ENCODE results near the gene AMT.

AMT gene

DNA sequence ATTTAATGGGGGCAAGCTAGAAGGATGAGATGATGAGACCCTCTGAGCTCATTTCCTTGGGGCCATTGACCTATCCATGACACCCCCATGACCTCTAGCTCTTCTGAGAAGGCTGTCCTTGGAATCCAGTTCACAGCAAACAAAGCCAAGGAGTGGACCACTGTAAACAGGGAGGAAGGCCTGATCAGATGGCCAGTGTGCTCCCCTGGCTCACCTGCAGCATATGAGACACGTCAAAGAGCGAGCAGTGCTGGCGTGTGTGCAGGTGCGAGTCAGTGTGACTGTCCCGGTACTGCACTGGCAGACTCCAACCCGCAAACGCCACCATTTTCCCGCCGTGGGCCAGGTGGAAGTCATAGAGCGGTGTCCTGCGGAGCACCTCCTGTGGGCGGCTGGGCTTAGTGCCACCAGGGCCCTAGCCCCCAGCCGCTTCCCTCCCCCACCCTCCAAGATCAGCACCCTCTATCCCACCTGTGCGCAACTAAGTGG is 339 bp downstream of the AMT start:
- Histone ChIP-seq H3K27ac (ENCODE audit: low read length) (no peak overlapping the region), H3K9me3 (ENCODE audit: control insufficient read depth, insufficient read depth, low read length) (no peaks in the 10 kb centered on the region), H3K36me3 (ENCODE audit: control insufficient read depth, insufficient read depth, low read length) (no peaks in the 10 kb centered on the region), H3K27me3 (ENCODE audit: control insufficient read depth, insufficient read depth, low read length) (no peaks in the 10 kb centered on the region), H3K4me1 (ENCODE audit: control insufficient read depth, insufficient read depth, low read length) (peaks cover 3% of the 10 kb centered on the region; the same call in 1 of the 2 replicates), H3K4me3 (ENCODE audit: low read length) (peak overlapping the region; percentile 47; the same call in 1 of the 2 replicates)
- no peak for DNase-seq (ENCODE audit: low read depth, low spot score)
- WGBS (ENCODE audit: insufficient coverage, insufficient read length): no CpG with 5 or more reads among the region's 14 CpGs

DNA sequence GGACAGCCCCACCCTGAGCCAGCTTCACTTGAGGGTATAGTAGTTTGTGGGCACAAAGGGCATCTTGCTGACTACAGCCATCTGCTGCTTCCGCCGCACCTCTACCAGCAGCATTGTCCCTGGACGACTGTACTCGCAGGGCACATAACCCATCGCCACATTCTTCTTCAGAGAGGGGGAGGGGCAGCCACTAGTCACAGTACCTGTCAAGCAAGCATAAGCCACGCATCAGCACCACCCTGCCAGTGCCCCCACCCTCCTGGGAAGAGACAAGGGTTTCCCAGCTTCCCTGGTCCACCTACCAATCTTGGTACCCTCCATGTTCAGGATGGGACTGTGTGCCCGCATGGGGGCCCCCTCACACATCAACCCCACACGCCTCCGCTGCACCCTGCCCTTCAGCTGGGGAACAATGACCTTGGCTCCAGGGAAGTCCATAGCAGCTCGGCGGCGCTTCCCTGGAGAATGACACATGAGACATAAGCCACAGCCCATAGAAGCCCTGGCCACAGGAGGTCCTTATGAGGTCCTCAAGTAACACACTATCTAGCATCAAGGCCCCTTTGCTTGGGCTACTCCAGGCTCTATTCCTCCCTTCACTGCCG is 4.7 kb downstream of the AMT start:
- no peaks in the 10 kb centered on the region for H3K27me3 ChIP-seq (ENCODE audit: control insufficient read depth, insufficient read depth, low read length)
- no peak overlapping the region for H3K27ac ChIP-seq (ENCODE audit: low read length)

DNA sequence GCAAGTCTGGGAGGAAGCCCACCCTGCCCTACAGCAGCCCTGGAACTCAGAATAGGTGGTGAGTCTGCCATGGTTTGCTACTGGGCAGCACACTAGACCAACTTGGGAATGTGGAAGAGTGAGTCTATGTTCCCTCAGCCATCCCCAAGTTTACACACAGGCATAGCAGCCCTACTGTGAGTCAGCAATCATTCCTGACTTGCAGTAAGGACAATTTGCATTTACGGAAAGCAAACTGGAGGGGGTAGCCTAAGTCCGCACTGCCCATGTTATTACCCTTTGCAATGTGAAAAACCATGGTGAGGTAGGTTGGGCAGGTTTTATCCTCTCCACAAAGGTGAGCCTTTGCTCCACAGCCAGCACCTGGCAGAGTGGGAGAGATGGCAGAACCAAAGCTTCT is 5.4 kb downstream of the AMT start:
- WGBS (ENCODE audit: insufficient coverage, insufficient read length): no CpG with 5 or more reads among the region's 2 CpGs
- Histone ChIP-seq H3K9me3 (ENCODE audit: control insufficient read depth, insufficient read depth, low read length) (no peaks in the 10 kb centered on the region), H3K4me1 (ENCODE audit: control insufficient read depth, insufficient read depth, low read length) (no peaks in the 10 kb centered on the region), H3K4me3 (ENCODE audit: low read length) (no peak overlapping the region), H3K36me3 (ENCODE audit: control insufficient read depth, insufficient read depth, low read length) (no peaks in the 10 kb centered on the region), H3K27ac (ENCODE audit: low read length) (no peak overlapping the region), H3K27me3 (ENCODE audit: control insufficient read depth, insufficient read depth, low read length) (no peaks in the 10 kb centered on the region)
- DNase-seq (ENCODE audit: low read depth, low spot score): no peak

More for the DNA sequence above, 4.7 kb downstream of the AMT start:
- WGBS (ENCODE audit: insufficient coverage, insufficient read length): no CpG with 5 or more reads among the region's 13 CpGs
- Histone ChIP-seq H3K36me3 (ENCODE audit: control insufficient read depth, insufficient read depth, low read length) (no peaks in the 10 kb centered on the region), H3K4me1 (ENCODE audit: control insufficient read depth, insufficient read depth, low read length) (no peaks in the 10 kb centered on the region; the same call in 1 of the 2 replicates), H3K9me3 (ENCODE audit: control insufficient read depth, insufficient read depth, low read length) (no peaks in the 10 kb centered on the region), H3K4me3 (ENCODE audit: low read length) (no peak overlapping the region)
- no peak for DNase-seq (ENCODE audit: low read depth, low spot score)

DNA sequence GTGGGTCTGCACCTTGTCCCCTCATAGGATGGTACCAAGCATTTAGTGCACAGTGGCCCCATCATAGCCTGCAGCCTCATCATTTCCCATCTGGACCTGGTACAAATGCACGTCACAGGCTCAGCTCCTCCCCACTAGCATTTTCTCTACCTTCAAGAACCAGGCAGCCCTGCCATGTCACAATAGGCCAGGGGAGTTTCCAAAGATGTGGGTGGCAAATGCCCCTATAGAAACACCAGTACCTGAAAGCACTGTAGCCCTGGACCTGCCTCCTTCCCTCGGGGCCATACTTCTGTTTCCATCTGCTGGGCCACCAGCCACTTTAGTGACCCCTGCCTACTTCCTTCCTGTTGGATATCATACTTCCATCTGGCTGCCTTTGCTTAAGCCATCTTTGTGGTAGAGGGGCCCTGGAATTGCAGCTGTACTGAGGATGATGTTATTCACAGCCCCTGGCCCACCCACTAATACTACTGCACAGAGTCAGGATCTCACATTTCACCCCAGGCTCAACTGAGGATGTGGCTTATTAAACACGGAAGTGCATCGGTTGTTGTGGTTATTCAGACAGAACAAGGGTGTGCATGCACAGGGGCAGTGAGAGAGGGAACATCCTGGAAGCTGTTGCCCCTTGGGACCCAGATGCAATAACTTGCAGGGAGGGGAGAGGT is 6.2 kb downstream of the AMT start:
- Histone ChIP-seq H3K4me3 (ENCODE audit: low read length) (no peak overlapping the region), H3K27me3 (ENCODE audit: control insufficient read depth, insufficient read depth, low read length) (no peaks in the 10 kb centered on the region), H3K9me3 (ENCODE audit: control insufficient read depth, insufficient read depth, low read length) (no peaks in the 10 kb centered on the region), H3K27ac (ENCODE audit: low read length) (no peak overlapping the region), H3K4me1 (ENCODE audit: control insufficient read depth, insufficient read depth, low read length) (no peaks in the 10 kb centered on the region), H3K36me3 (ENCODE audit: control insufficient read depth, insufficient read depth, low read length) (no peaks in the 10 kb centered on the region)
- WGBS (ENCODE audit: insufficient coverage, insufficient read length): no CpG with 5 or more reads among the region's 4 CpGs
- no peak for DNase-seq (ENCODE audit: low read depth, low spot score)

DNA sequence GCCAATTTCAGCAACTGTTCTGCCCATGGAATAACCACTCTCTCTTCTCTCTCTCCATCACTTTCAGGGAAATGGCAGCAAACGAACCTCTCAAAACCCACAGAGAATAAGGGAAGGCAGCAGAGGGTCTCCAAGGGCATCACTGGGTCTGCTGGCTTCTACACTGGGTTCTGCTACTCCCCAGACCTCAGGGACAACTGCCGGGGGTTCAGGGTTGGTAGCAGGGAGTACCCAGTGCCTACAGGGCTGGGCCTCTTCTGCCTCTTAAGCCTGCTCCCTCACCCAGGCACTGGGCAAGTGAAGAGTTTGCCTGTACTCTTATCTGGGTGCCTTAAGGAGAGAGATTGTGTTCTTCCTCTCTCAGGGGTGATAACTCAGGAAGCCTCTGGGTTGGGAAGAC is 7.5 kb downstream of the AMT start:
- no peaks in the 10 kb centered on the region for H3K27me3 ChIP-seq (ENCODE audit: control insufficient read depth, insufficient read depth, low read length)
- H3K27ac ChIP-seq (ENCODE audit: low read length): no peak overlapping the region
- DNase-seq (ENCODE audit: low read depth, low spot score): no peak
- no peaks in the 10 kb centered on the region for H3K4me1 ChIP-seq (ENCODE audit: control insufficient read depth, insufficient read depth, low read length)
- WGBS (ENCODE audit: insufficient coverage, insufficient read length): no CpG with 5 or more reads among the region's 2 CpGs
- no peaks in the 10 kb centered on the region for H3K9me3 ChIP-seq (ENCODE audit: control insufficient read depth, insufficient read depth, low read length)
- H3K36me3 ChIP-seq (ENCODE audit: control insufficient read depth, insufficient read depth, low read length): no peaks in the 10 kb centered on the region
- no peak overlapping the region for H3K4me3 ChIP-seq (ENCODE audit: low read length)

DNA sequence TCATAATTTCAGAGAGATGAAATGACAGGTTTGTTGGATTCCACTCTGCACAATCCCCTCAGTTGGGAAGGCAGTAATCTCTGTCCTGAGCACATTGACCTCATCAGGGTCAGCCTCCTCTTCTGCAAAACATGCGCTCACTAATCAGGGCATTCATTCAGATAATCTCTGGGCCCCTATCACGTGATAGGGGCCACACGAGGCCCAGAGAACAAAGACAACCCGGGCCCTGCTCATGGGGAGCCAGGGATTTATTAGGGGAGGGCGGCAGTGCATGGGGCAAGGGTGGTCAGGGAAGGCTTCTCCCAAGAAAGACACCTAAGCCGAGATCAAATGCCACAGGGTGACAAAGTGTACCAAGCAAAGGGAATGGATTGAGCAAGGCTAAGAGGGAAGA is 8.9 kb downstream of the AMT start:
- Histone ChIP-seq H3K9me3 (ENCODE audit: control insufficient read depth, insufficient read depth, low read length) (no peaks in the 10 kb centered on the region), H3K27ac (ENCODE audit: low read length) (no peak overlapping the region), H3K36me3 (ENCODE audit: control insufficient read depth, insufficient read depth, low read length) (no peaks in the 10 kb centered on the region), H3K4me1 (ENCODE audit: control insufficient read depth, insufficient read depth, low read length) (no peaks in the 10 kb centered on the region), H3K27me3 (ENCODE audit: control insufficient read depth, insufficient read depth, low read length) (no peaks in the 10 kb centered on the region), H3K4me3 (ENCODE audit: low read length) (no peak overlapping the region)
- WGBS (ENCODE audit: insufficient coverage, insufficient read length): no CpG with 5 or more reads among the region's 6 CpGs
- DNase-seq (ENCODE audit: low read depth, low spot score): no peak

DNA sequence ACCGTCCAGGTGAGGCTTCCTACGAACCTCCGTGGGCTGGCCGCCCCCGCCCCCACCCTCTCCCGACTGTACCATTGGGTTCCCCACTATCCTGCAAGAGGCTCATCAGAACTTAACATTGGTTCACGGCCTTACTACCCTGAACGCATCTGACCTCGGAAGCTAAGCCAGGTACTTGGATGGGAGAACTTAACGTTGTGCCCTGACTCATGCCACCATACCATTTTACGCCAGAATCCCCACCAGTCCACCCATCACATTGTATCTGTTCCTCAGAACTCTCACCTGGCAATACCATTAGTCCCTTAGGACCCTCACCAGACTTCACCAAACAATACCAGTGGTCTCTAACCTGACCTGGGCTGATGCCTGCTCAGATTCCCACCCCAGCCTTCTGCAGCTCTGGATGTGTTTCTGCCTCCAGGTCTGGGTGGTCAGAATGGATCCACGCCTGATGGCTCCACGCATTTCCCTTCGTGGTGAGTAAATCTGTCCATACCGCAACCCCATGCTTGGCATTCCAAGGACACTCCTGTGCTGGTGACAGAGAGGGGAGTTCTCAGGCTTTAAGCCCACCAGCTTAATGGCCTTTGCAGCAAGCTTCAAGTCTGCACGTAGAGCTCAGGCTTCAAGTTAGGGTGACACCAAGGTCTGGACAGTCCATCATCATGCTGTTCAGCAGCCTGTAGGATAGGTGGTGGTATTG is 9.5 kb downstream of the AMT start:
- Histone ChIP-seq H3K4me1 (ENCODE audit: control insufficient read depth, insufficient read depth, low read length) (no peaks in the 10 kb centered on the region), H3K9me3 (ENCODE audit: control insufficient read depth, insufficient read depth, low read length) (no peaks in the 10 kb centered on the region)

DNA sequence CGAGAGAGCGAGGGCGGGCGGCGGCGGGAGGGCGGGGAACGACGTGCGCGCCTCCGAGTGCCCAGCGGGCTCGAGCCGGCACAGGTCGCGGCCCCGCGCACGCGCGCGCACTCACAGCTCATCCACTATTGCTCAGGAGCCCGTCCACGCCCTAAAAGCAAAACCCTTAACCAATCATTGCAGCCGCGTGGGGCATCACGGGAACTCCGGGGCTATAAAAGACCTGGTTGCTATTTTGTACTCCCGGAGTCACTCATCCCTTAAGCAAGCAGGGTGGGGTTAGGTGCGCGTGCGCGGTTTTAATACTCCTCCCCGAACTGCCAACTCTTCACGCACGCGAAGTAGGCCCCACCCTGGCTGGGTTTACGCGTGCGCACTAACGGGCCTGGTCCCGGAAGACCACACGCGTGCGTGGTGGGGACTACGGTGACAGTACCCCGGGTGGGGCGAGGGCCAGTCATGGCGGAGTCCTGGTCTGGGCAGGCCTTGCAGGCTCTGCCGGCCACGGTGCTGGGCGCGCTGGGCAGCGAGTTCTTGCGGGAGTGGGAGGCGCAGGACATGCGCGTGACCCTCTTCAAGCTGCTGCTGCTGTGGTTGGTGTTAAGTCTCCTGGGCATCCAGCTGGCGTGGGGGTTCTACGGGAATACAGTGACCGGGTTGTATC is 10.2 kb downstream of the AMT start, which contains the start of the genes RHOA and TCTA:
RHOA (minus strand) TSS at position 9 of the 664 bp plus-strand sequence. CDS start 36,387 bp downstream, outside the sequence.
TCTA (plus strand) TSS at position 456 of the 664 bp plus-strand sequence; CDS start at position 460, 4 bp downstream.
- Histone ChIP-seq H3K36me3 (ENCODE audit: control insufficient read depth, insufficient read depth, low read length) (no peaks in the 10 kb centered on the region), H3K27me3 (ENCODE audit: control insufficient read depth, insufficient read depth, low read length) (no peaks in the 10 kb centered on the region), H3K9me3 (ENCODE audit: control insufficient read depth, insufficient read depth, low read length) (no peaks in the 10 kb centered on the region), H3K4me1 (ENCODE audit: control insufficient read depth, insufficient read depth, low read length) (no peaks in the 10 kb centered on the region), H3K4me3 (ENCODE audit: low read length) (peak within 1 kb of the TSS; percentile 100), H3K27ac (ENCODE audit: low read length) (no peak within 1 kb of the TSS)
- DNase-seq (ENCODE audit: low read depth, low spot score): peak; percentile 98
- no CpG with 5 or more reads among the region's 62 CpGs for WGBS (ENCODE audit: insufficient coverage, insufficient read length)

More for the DNA sequence above, 9.5 kb downstream of the AMT start:
- no peak overlapping the region for H3K27ac ChIP-seq (ENCODE audit: low read length)
- H3K27me3 ChIP-seq (ENCODE audit: control insufficient read depth, insufficient read depth, low read length): no peaks in the 10 kb centered on the region
- no CpG with 5 or more reads among the region's 16 CpGs for WGBS (ENCODE audit: insufficient coverage, insufficient read length)
- H3K4me3 ChIP-seq (ENCODE audit: low read length): peak overlapping the region; percentile 100; the same call in 1 of the 2 replicates
- no peaks in the 10 kb centered on the region for H3K36me3 ChIP-seq (ENCODE audit: control insufficient read depth, insufficient read depth, low read length)
- DNase-seq (ENCODE audit: low read depth, low spot score): no peak

DNA sequence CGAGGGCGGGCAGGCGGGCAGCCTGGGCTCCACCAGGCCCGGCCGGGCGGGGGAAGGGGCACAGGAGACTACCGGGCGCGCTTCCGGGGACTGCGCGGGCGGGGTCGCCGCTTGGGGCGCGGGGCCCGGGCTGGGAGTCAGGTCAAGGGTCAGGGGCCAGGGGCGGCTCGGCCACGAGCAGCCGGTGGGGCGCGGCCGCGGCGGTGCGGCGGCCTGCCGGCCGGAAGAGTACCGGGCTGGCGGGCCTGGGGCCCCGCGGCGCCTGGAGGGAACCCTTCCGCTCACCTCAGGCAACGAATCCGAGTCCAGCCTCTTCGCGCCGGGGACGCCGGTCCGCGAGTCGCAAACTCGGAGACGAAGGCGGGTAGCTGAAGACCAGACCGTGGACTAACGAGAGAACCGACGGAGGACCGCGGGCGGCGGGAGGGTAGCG is 10.7 kb downstream of the AMT start:
- WGBS (ENCODE audit: insufficient coverage, insufficient read length): no CpG with 5 or more reads among the region's 59 CpGs
- H3K4me1 ChIP-seq (ENCODE audit: control insufficient read depth, insufficient read depth, low read length): no peaks in the 10 kb centered on the region
- DNase-seq (ENCODE audit: low read depth, low spot score): no peak
- H3K4me3 ChIP-seq (ENCODE audit: low read length): peak overlapping the region; percentile 100
- no peaks in the 10 kb centered on the region for H3K9me3 ChIP-seq (ENCODE audit: control insufficient read depth, insufficient read depth, low read length)
- no peaks in the 10 kb centered on the region for H3K36me3 ChIP-seq (ENCODE audit: control insufficient read depth, insufficient read depth, low read length)
- H3K27me3 ChIP-seq (ENCODE audit: control insufficient read depth, insufficient read depth, low read length): no peaks in the 10 kb centered on the region
- H3K27ac ChIP-seq (ENCODE audit: low read length): no peak overlapping the region

Measured in iPS DF 6.9 (cell line).